Activated naive CD4-positive, alpha-beta T cell treated with anti-CD3 and anti-CD28 coated beads, Interleukin-2, amount 10 ng/mL, durations not matched to agents 7 days and 5 days (primary cell): Measurements from ENCODE around the gene CDRT4.

Experiments
- CTCF ChIA-PET: fragments of 350-600 bp; sonication (Branson Sonifier 250); formaldehyde crosslinking; loops from one replicate; lab custom pipeline; 2021; ENCODE audit warnings: antibody characterized with exemption; lab: Charles Lee
- DNase-seq: peaks from one replicate; pipeline ENCODE4 v3.0.0-alpha.2; 2020
- H3K27ac Mint-ChIP-seq: one replicate; pipeline ENCODE4 v1.8.0; 2021; ENCODE audit warnings: mild to moderate bottlenecking, moderate library complexity, mixed read lengths
- H3K27me3 Mint-ChIP-seq: one replicate; pipeline ENCODE4 v1.8.0; 2021; ENCODE audit warnings: mild to moderate bottlenecking, mixed read lengths
- H3K36me3 Mint-ChIP-seq: one replicate; pipeline ENCODE4 v1.8.0; 2021; ENCODE audit warnings: mixed read lengths
- H3K4me1 Mint-ChIP-seq: one replicate; pipeline ENCODE4 v1.8.0; 2021; ENCODE audit warnings: mixed read lengths
- H3K4me3 Mint-ChIP-seq: one replicate; pipeline ENCODE4 v1.8.0; 2021; ENCODE audit warnings: mild to moderate bottlenecking, moderate library complexity, mixed read lengths
- H3K9me3 Mint-ChIP-seq: one replicate; pipeline ENCODE4 v1.8.0; 2021; ENCODE audit warnings: mixed read lengths

CDRT4 gene

GRCh38 chr17:15482476-15482875, 15.1 kb upstream of the CDRT4 start:
- Mint-ChIP-seq H3K4me3 (no peak overlapping the region), H3K27me3 (no peaks in the 10 kb centered on the region), H3K9me3 (no peaks in the 10 kb centered on the region), H3K4me1 (no peaks in the 10 kb centered on the region), H3K36me3 (no peaks in the 10 kb centered on the region), H3K27ac (no peak overlapping the region)
- no peak for DNase-seq
- CTCF ChIA-PET: no interaction called here

GRCh38 chr17:15481481-15481880, 14.1 kb upstream of the CDRT4 start:
- no peak overlapping the region for H3K4me3 Mint-ChIP-seq
- H3K27me3 Mint-ChIP-seq: no peaks in the 10 kb centered on the region
- H3K4me1 Mint-ChIP-seq: no peaks in the 10 kb centered on the region
- no peaks in the 10 kb centered on the region for H3K36me3 Mint-ChIP-seq
- CTCF ChIA-PET: no interaction called here
- no peak for DNase-seq
- no peaks in the 10 kb centered on the region for H3K9me3 Mint-ChIP-seq
- H3K27ac Mint-ChIP-seq: no peak overlapping the region

GRCh38 chr17:15480204-15480603, 12.8 kb upstream of the CDRT4 start:
- H3K27me3 Mint-ChIP-seq: no peaks in the 10 kb centered on the region
- H3K36me3 Mint-ChIP-seq: no peaks in the 10 kb centered on the region
- no peak for DNase-seq
- no peaks in the 10 kb centered on the region for H3K9me3 Mint-ChIP-seq
- H3K27ac Mint-ChIP-seq: no peak overlapping the region
- H3K4me3 Mint-ChIP-seq: no peak overlapping the region
- H3K4me1 Mint-ChIP-seq: no peaks in the 10 kb centered on the region
- CTCF ChIA-PET: interaction anchor here (1.0 to 1.2 kb wide), 2 partner anchors 23 to 43 kb away, joined by 3 read pairs; no protein-coding TSS in a partner anchor

GRCh38 chr17:15479703-15480102, 12.3 kb upstream of the CDRT4 start:
- Mint-ChIP-seq H3K27ac (no peak overlapping the region), H3K36me3 (no peaks in the 10 kb centered on the region), H3K9me3 (no peaks in the 10 kb centered on the region), H3K4me3 (no peak overlapping the region), H3K27me3 (no peaks in the 10 kb centered on the region), H3K4me1 (no peaks in the 10 kb centered on the region)
- DNase-seq: no peak
- CTCF ChIA-PET: interaction anchor here (0.7 to 1.2 kb wide), 2 partner anchors 23 to 452 kb away, joined by 3 read pairs; no protein-coding TSS in a partner anchor

GRCh38 chr17:15478845-15479244, 11.4 kb upstream of the CDRT4 start:
- no peaks in the 10 kb centered on the region for H3K27me3 Mint-ChIP-seq

GRCh38 chr17:15475631-15476354, 8.4 kb upstream of the CDRT4 start:
- Mint-ChIP-seq H3K27me3 (no peaks in the 10 kb centered on the region), H3K9me3 (no peaks in the 10 kb centered on the region), H3K36me3 (no peaks in the 10 kb centered on the region), H3K4me3 (no peak overlapping the region), H3K27ac (no peak overlapping the region), H3K4me1 (no peaks in the 10 kb centered on the region)
- CTCF ChIA-PET: no interaction called here
- no peak for DNase-seq

More at GRCh38 chr17:15478845-15479244, 11.4 kb upstream of the CDRT4 start:
- Mint-ChIP-seq H3K27ac (no peak overlapping the region), H3K9me3 (no peaks in the 10 kb centered on the region), H3K36me3 (no peaks in the 10 kb centered on the region), H3K4me3 (no peak overlapping the region), H3K4me1 (no peaks in the 10 kb centered on the region)
- DNase-seq: no peak
- CTCF ChIA-PET: interaction anchor here (1.2 kb wide), 1 partner anchor 24 kb away, joined by 3 read pairs; no protein-coding TSS in a partner anchor

GRCh38 chr17:15472891-15473290, 5.5 kb upstream of the CDRT4 start:
- Mint-ChIP-seq H3K27me3 (no peaks in the 10 kb centered on the region), H3K27ac (no peak overlapping the region), H3K4me3 (no peak overlapping the region), H3K36me3 (no peaks in the 10 kb centered on the region), H3K9me3 (no peaks in the 10 kb centered on the region), H3K4me1 (no peaks in the 10 kb centered on the region)
- no peak for DNase-seq
- CTCF ChIA-PET: no interaction called here

- Mint-ChIP-seq H3K4me3 (no peak overlapping the region), H3K36me3 (no peaks in the 10 kb centered on the region), H3K9me3 (no peaks in the 10 kb centered on the region), H3K27ac (no peak overlapping the region), H3K27me3 (no peaks in the 10 kb centered on the region), H3K4me1 (no peaks in the 10 kb centered on the region)
- no peak for DNase-seq
- CTCF ChIA-PET: no interaction called here
These were observed 3.1 kb upstream of the CDRT4 start for GRCh38 chr17:15470536-15470935.

GRCh38 chr17:15469260-15469659, 1.8 kb upstream of the CDRT4 start:
- CTCF ChIA-PET: no interaction called here
- no peak for DNase-seq

GRCh38 chr17:15468126-15468525, 705 bp upstream of the CDRT4 start:
- Mint-ChIP-seq H3K4me1 (no peaks in the 10 kb centered on the region), H3K27ac (no peak overlapping the region), H3K4me3 (no peak overlapping the region), H3K9me3 (no peaks in the 10 kb centered on the region), H3K27me3 (no peaks in the 10 kb centered on the region), H3K36me3 (no peaks in the 10 kb centered on the region)
- CTCF ChIA-PET: no interaction called here
- no peak for DNase-seq

More at GRCh38 chr17:15469260-15469659, 1.8 kb upstream of the CDRT4 start:
- no peak overlapping the region for H3K4me3 Mint-ChIP-seq
- H3K27ac Mint-ChIP-seq: no peak overlapping the region
- no peaks in the 10 kb centered on the region for H3K27me3 Mint-ChIP-seq
- H3K4me1 Mint-ChIP-seq: no peaks in the 10 kb centered on the region
- no peaks in the 10 kb centered on the region for H3K36me3 Mint-ChIP-seq
- no peaks in the 10 kb centered on the region for H3K9me3 Mint-ChIP-seq

GRCh38 chr17:15466131-15466530, 1.3 kb downstream of the CDRT4 start:
- H3K4me1 Mint-ChIP-seq: no peaks in the 10 kb centered on the region
- no peaks in the 10 kb centered on the region for H3K27me3 Mint-ChIP-seq
- CTCF ChIA-PET: no interaction called here
- no peaks in the 10 kb centered on the region for H3K9me3 Mint-ChIP-seq
- H3K27ac Mint-ChIP-seq: no peak overlapping the region
- no peak for DNase-seq
- H3K36me3 Mint-ChIP-seq: no peaks in the 10 kb centered on the region
- no peak overlapping the region for H3K4me3 Mint-ChIP-seq

GRCh38 chr17:15465045-15465701, 2.2 kb downstream of the CDRT4 start:
- DNase-seq: no peak
- Mint-ChIP-seq H3K27ac (no peak overlapping the region), H3K4me3 (no peak overlapping the region), H3K9me3 (no peaks in the 10 kb centered on the region), H3K27me3 (no peaks in the 10 kb centered on the region), H3K4me1 (no peaks in the 10 kb centered on the region), H3K36me3 (no peaks in the 10 kb centered on the region)
- CTCF ChIA-PET: no interaction called here

GRCh38 chr17:15464231-15464985, 3.0 kb downstream of the CDRT4 start:
- no peaks in the 10 kb centered on the region for H3K36me3 Mint-ChIP-seq
- DNase-seq: no peak
- no peaks in the 10 kb centered on the region for H3K4me1 Mint-ChIP-seq
- CTCF ChIA-PET: no interaction called here
- H3K27ac Mint-ChIP-seq: no peak overlapping the region
- no peaks in the 10 kb centered on the region for H3K9me3 Mint-ChIP-seq
- no peaks in the 10 kb centered on the region for H3K27me3 Mint-ChIP-seq
- H3K4me3 Mint-ChIP-seq: no peak overlapping the region

- Mint-ChIP-seq H3K27ac (no peak overlapping the region), H3K36me3 (no peaks in the 10 kb centered on the region), H3K4me3 (no peak overlapping the region), H3K4me1 (no peaks in the 10 kb centered on the region), H3K9me3 (no peaks in the 10 kb centered on the region), H3K27me3 (no peaks in the 10 kb centered on the region)
- CTCF ChIA-PET: no interaction called here
- no peak for DNase-seq
These were observed 4.2 kb downstream of the CDRT4 start for GRCh38 chr17:15462976-15463772.
